GM04503 (cell line): ENCODE measurements around the gene BAG1.
A peak's percentile ranks its signal among the peaks of the same experiment; 100 is the strongest.

ENCODE experiments used
- DNase-seq: peaks from one replicate; pipeline ENCODE4 v3.0.0-alpha.2; 2012; ENCODE audit warnings: low read depth

BAG1 gene

DNA sequence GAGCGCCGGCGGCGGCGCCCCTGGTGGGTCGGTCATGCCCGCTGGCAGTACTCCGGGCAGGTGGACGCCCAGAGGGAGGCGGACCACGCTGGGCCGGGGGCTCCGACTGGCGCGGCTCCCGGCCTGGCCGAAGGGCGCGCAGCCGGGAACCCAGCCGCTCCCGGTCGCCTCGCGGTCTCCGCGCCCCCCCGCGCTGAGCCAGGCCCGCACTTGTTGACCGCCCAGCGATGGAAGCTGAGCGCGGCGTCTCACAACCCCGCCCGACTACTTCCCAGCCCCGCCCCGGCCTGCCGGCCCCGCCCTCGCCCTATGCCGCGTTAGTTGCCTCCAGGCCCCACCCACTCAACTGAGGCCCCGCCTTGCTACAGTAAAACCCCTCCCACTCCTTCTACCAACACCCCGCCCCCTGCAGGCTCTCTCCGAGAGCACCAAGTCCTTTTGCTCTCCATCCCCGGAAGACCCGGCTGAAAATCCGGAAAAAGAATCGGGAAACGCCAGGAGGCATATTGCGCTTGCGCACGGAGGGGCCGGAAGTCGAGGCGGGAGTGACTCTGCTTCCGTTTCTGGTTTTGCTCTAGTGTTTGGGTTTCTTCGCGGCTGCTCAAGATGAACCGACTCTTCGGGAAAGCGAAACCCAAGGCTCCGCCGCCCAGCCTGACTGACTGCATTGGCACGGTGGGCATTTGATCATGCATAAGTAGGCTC is at the start of gene BAG1, which contains the start of gene CHMP5:
Gene BAG1, minus strand, starts transcription at position 236 of the 705 bp plus-strand sequence.
Gene CHMP5, plus strand, starts transcription at position 577 of the 705 bp plus-strand sequence. Its CDS starts 30 bp downstream, at position 607.
- DNase-seq = peak; percentile 95

DNA sequence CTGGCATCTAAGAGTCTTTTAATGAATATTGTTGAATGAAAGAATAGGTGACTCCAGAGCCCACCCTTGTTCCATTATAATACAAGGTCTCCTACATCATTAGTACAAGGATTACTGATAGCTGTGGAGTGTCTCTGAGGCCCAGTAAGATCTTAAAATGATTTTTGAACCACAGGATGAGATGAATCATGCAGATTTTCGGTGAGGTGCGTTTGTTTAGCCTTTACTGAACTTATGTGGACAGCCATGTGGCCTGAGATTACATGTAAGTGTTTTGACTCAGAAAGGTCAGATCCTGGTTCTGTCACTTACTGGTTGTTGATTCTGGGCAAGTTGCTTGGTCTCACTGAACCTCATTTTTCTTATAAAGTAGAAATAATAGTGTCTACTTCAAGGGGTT is 47.4 kb upstream of the BAG1 start:
- no peak for DNase-seq

DNA sequence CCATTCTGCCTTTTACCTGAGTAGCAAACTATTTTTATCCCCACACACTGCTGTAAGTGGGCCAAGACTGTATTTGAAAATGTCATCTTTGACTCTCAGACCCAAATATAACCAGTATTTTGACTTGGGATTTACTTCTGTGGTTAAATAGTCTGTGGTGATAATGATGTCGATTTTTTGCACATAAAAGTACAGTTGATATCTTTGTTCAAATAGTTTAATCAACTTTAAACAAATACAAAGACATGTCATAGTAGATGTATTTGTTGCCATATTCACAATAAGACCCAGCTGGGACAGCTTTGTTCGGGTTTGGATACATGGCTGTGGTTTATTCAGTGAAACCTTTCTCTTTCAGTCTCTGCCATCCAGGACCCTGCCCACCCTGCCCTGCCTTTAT is 46.2 kb upstream of the BAG1 start:
- DNase-seq = no peak

DNA sequence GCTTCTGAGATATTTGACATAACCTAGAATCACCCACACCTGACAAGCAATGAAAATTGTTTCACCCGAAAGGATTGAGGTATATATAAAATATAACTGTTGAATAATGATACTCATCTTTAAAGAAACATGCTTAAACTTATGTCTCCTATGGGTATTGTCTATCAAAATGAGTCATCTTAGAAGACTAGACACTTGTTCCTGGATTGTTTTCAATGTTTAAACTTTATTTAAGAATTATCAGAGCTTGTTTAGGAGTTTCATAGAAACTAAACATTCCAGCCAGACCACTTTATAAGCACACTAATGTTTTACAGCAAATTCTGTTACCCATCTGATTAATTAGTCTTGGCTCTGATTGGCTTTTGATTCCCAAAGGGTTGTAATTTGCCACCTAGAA is 45.4 kb upstream of the BAG1 start:
- DNase-seq = no peak

DNA sequence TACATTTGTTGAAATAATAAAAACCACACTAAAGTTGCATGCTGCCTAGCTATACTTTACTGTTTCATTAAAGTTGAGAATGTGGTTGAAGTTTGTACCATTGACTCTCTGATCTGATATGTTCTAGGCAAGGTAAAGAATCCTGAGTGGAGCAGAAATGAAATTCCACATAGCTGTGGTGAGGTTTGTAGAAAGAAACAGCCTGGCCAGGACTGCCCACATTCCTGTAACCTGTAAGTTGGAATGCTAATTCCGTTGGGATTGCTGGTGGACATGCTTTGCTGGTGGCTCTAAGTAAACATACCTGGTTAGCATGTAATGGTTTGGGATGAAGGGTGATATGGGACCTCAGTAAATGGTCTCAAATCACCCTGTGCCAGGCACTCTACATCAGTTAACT is 42.6 kb upstream of the BAG1 start:
- no peak for DNase-seq

DNA sequence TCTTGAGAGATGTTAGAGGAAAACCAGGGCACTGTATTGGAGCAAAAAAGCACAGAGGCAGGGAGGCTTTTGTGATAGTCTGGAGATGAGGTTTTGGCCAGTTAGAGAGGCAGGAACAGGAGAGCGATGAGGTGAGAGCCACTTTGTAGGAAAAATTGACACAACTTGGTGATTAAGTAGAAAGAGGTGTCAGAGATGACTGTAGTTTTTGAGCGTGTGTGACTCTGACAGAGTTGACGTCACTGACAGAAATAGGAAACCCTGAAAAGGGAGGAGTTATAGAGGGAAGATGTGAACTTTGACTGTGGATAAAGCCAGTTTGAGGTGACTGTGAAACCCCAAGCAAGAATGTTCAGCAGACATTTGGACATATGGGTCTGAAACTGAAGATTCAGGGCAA is 41.5 kb upstream of the BAG1 start:
- no peak for DNase-seq

DNA sequence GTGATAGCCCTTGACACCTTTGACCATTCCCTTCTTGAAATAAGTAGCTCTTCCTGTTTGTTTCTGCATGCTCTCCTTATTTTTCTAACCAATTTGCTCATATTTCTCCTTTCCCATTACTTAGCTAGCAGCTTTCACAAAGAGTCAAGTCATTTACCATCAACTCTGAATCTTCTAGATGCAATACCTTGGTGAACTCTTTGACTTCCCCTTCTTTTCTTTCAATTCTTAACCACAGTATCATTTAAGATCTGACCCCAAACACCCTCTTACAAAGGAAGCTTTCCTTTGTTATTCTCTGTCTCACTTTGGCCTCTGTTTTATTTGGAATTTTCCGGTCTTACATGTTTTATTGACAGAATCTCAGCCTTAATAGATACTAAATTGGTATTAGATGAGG is 39.9 kb upstream of the BAG1 start:
- no peak for DNase-seq

DNA sequence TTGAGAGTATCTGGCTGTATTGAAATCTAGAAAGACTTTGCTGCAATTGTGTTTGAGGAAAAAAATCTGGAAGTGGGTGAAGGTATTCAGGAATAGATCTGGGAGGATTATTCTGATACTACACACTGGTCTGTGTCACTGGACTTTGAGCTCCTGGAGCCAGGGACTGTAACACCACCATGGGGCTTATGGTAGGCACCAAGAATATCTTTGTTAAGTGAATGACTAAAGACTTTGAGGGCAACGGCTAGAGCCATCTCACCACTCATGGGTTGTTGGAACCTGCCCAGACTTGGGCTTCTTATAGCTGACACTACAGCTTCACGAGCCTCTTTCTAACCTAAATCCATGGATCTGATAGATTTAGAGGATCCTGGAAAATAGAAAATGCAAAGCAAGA is 36.0 kb upstream of the BAG1 start:
- DNase-seq = no peak

DNA sequence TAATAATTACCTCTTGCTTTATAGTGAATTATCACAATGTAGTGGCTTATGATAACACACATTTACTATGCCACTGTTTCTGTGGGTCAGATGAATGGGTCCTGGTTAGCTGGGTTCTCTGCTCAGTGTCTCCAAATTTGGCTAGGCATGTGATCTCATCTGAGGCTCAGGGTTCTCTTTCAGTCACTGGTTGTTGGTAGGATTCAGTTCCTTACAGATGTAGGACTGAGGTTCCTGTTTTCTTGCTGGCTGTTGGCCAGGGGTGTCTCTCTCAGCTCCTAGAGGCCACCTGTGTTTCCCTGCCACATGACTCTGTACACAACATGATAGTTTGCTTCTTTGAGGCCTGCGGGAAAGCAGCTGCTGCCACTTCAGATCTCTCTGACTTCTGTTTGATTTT is 32.9 kb upstream of the BAG1 start:
- no peak for DNase-seq

DNA sequence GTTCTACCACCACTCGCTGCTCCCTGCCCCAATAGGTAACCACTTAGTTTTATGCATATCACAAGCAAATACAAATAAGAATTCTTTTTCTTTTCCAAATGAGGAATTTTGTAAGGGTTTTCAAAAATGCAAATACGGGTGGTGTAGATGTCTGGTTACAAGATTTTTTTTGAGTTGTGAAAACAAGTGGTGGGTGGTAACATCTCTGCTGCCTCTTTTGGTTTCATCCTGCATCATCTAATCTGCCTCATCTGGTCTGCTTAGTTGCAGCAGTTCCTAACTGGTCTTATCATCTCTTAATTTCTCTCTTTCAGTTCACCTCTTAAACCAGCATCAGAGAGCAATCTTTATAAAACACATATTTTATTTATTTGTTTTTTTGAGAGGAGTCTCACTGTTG is 31.1 kb upstream of the BAG1 start:
- no peak for DNase-seq

DNA sequence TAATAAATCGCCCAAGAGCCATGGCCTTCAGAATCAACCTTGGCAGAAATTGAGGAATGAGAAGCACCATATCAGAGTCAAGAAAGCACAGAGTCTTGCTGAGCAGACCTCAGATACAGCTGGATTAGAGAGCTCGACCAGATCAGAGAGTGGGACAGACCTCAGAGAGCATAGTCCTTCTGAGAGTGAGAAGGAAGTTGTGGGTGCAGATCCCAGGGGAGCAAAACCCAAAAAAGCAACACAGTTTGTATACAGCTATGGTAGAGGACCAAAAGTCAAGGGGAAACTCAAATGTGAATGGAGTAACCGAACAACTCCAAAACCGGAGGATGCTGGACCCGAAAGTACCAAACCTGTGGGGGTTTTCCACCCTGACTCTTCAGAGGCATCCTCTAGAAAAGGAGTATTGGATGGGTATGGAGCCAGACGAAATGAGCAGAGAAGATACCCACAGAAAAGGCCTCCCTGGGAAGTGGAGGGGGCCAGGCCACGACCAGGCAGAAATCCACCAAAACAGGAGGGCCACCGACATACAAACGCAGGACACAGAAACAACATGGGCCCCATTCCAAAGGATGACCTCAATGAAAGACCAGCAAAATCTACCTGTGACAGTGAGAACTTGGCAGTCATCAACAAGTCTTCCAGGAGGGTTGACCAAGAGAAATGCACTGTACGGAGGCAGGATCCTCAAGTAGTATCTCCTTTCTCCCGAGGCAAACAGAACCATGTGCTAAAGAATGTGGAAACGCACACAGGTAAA is 30.3 kb upstream of the BAG1 start:
- no peak for DNase-seq

DNA sequence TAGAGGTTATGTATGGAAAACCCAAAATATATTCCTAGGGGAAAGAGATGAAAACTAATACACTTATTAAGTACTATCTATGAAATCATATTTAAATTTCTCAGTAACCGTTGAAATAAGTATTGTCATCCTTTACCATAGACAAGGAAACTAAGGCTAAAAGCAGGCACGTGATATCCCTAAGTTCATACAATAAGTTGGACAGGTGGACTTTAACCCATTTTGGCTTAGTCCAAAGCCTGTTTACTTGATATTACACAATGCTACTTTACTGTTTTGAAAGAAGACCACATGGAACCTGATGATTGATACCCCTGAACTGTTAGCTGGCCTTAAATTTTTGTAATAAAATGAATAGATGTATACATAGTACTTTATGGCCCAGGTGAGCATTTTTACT is 29.3 kb upstream of the BAG1 start:
- no peak for DNase-seq

DNA sequence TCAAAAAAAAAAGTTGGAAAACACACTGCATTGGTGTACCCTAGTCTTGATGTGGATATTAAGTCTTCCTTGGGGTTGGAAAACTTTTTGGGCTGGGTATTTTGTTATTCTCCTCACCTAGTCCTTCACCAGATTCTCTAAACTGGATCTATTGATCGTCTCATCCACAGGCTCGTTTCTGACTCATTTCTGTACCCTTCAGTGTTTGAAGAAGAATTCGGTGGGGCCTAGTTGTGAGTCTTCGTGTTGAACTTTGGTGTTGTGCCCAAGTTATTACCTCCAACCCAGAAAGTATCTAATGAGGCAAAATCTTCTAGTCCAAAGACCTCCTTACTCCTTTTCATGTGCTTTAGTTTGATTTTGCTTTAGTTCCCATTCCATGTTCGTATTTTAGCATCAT is 27.4 kb upstream of the BAG1 start:
- DNase-seq = no peak

DNA sequence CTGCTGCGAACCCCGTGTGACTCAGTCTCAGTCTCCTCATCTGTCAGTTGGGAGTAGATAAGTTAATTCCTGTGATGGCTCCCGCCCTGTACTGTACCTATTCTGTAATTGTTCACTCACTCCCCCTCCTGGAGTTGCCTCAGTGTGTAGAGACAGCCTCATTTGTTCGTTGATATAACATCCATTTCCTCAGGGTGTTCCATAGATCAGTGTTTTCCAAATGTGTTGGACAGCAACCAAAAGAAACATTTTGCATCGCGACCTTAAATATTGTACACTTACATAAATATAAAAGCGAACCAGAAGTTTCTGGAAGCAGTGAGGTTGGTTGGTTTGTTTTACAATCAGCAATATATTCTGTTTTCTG is 26.5 kb upstream of the BAG1 start:
- no peak for DNase-seq

DNA sequence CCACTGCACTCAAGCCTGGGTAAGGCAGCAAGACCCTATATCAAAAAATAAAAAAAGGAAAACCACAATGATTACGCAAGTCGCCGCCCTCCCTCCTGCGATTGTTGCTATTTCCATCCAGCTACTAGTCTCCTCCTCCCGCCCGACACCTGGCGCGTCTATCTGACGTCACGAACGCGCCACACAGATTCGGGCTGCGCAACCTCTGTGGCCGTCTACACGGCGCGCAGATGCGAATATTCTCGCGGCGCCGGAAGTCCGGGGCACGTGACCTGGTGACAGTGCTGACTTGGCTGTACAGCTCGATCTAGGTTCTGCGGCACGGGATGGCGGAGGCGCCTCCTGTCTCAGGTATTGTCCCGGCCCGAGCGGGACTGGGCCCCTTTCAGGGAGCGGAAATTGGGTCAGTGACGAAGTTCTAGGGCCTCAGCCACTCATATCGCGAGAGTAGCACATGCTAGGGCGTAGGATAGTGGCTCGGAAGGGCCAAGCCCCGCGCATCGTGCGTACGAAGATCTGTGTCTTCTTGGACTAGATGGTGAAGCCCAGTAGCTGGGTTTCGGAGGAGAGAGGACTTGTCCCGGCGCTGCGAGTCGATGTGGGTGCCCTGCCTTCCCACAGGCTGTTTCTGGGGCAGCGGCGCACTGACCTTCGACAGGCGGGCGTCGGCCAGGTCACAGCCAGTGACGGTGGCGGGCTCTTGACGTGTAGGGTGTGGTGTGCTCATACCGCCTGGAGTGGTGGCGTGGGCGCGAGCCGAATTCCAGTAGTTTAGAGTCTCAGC is 25.9 kb upstream of the BAG1 start, which contains the start of gene NFX1:
Gene NFX1, plus strand, starts transcription at position 270 of the 784 bp plus-strand sequence. Its CDS starts 57 bp downstream, at position 327.
- peak; percentile 91 for DNase-seq

DNA sequence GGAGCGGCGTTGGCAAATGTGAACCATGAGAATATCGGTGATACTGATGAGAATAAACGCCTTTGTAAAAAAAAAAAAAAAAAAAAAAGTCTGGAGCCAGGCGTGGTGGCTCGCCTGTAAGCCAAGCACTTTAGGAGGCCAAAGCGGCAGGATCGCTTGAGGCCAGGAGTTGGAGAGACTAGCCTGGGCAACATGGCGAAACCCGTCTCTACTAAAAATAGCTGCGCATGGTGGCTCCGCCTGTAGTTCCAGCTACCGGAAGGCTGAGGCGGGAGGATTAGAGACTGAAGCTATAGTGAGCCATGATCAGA is 25.4 kb upstream of the BAG1 start:
- DNase-seq = no peak

DNA sequence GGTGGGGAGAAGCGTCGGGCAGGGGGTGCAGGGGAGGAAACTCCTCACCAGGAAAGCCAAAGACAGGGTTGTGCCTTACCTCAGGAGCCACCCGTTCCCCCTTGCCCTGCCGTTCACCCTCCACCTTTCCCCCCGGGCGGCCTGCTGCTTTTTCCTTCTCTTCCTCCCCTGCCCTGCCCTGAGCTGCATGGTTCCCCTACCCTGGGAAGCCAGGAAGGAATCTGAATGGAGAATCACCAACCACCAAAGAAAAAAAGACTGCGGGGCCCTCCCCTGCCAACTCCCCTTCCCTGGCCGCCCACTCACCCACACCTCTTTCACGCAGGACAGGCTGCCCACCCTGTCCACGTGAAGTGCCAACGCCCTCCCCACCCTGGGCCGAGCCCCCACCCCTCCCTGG is 25.0 kb upstream of the BAG1 start:
- DNase-seq = no peak

DNA sequence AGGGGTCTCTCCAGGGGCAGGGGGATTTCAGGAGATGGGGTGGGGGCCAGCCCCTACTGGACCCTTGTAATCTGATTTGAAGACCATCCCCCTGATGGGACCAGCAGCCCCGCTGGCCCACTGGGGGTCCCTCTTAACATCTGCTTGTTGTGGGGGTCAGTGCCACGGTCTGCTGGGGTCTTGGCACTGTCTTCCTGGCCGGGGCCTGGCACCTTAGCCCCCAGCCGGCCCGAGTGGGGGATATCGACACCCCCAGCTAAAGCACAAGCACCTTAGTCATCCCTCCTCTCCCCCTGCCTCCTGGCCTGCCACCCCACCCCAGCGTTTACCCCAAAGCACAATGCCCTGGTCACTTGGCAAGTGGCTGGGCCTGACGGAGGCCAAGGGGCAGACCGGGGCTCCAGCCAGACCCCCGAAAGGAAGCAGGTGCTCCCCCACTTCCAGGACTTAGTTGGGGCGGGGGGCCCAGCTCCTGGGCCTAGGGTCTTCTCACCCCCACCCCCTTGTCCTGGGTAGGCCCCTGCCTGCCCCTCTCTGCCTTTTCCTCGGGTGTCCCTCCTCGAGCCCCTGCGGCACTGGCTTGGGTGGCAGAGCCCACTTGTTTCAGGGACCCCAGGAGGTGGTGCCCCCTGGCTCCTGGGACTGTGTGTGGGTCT is 24.4 kb upstream of the BAG1 start:
- DNase-seq = no peak

DNA sequence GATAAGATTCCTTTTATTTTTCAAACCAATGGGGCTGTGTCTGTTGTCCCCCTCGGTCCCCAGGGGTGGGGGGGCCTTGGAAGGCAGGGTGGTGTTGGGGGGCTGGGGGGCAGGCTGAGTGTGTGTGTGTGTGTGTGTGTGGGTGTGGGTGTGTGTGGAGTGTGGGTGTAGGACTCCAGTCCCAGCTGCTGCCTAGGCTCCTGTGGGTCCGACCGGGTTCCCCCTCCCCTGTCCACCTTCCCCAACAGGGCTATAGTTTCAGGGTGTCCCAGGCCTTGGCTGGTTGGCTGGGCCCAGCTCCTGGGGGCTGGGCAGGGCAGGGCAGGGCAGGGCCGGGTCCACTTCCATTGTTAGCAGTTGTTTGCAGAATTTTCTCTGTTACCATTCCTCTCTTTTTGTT is 23.7 kb upstream of the BAG1 start:
- DNase-seq = no peak

DNA sequence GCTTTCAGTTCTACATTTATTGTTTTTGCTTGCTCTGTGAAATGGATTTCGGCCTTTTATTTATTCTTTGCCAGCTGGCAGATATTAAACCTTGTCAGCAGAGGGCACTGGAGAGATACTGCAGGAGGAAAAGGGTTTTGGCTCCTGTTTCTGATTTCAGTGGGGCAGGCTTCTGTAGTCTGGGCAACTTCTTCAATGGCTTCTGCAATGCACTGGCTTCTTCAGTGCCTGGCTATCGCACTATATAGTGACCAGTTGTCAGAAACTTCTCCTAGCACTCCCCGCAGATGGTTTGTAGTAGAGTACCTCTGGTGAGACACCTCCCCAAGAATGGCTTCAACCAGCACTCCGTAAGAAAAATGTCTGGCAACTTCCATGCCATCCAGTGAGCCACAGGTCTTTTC is 22.6 kb upstream of the BAG1 start:
- DNase-seq = no peak

DNA sequence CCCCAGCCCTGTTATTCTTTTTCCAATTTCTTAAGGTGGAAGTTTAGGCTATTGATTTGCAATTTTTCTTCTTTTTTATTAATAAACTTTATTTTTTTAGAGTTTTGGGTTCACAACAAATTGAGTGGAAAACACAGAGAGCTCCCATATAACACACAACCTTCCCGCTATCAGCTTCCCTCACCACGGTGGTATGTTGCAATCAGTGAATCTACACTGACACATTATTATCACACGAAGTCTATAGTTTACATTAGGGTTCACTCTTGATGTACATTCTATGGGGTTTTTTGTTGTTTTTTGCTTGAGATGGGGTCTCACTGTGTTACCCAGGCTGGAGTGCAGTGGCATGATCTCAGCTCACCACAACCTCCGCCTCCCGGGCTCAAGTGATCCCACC is 21.0 kb upstream of the BAG1 start:
- DNase-seq = no peak

DNA sequence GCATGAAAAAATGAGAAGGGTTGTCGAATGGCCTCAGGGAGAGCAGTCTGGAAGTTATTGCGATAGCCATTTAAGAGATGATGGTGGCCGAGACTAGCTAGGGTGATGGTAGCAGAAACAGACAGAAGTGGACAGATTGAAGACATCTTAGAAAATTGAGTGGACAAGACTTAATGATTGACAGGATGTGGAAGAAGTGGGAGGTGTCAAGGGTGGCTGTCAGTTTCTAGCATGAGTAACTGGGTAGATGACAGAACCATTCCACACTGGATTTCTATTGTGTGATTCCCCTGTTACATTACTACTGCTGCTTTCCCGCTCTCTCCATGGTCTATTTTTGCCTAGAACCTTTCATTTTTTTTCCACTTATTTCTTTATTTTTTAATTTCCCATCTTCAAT is 13.0 kb upstream of the BAG1 start:
- no peak for DNase-seq

DNA sequence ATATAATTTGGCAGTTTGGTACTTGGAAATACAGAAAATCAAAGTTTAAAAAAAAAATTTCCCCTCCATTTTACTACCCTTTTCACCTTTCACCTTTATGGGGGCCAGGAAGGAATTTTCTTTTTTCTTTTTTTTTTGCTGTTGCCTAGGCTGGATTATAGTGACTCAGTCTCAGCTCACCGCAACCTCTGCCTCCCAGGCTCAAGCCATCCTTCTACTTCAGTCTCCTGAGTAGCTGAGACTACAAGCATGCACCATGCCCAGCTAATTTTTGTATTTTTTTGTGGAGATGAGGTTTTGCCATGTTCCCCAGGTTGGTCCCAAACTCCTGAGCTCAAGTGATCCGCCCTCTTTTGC is 9.4 kb upstream of the BAG1 start:
- no peak for DNase-seq
